Pancreas (tissue), 10 donors: Measurements from ENCODE around the gene C12orf76. TPM values are rescaled to one million over a fixed set of nuclear protein-coding genes. Genes with fewer than 3 reads are reported as not detected.
"Not testable (repeated sequence)": the region's sequence is repeated elsewhere in the genome, so short reads cannot be mapped to it uniquely, and the experiment has no call there.

Experiments
- ATAC-seq, 4 donors: fragments of 200-7000 bp; cut with Tn5 transposase; one replicate each; pipeline versions ENCODE4 v1.8.0 to v1.9.1; 2020; ENCODE audit warnings: mild to moderate bottlenecking in 4 of 4, moderate library complexity in 4 of 4
- DNase-seq, 6 donors: peaks; one replicate each; pipeline ENCODE4 v3.0.0-alpha.2; 2020
- FAIRE-seq: peaks from 2 replicates; lab custom pipeline; 2012; peaks lifted over from hg19 to GRCh38; lab: Jason Lieb, UNC
- H3K27ac ChIP-seq, 4 donors: fragments of 200-600 bp; sonication (generic); 1 replicate in 3 of 4; 2 replicates in 1 of 4; pipeline versions ENCODE4 v1.5.0 to v1.8.0; 2020
- H3K27me3 ChIP-seq, 4 donors: fragments of 200-600 bp; one replicate each; pipeline ENCODE4 v1.8.0; 2021
- H3K36me3 ChIP-seq, 3 donors: fragments of 200-600 bp; sonication (generic) in 1 of 3; one replicate each; pipeline versions ENCODE4 v1.5.0 to v1.8.0; 2020 to 2021
- H3K4me1 ChIP-seq, 3 donors: fragments of 200-600 bp; one replicate each; pipeline ENCODE4 v1.8.0; 2021
- H3K4me3 ChIP-seq, 4 donors: fragments of 200-600 bp; sonication (generic) in 2 of 4; one replicate each; pipeline versions ENCODE4 v1.5.0 to v1.8.0; 2020 to 2021
- H3K9me3 ChIP-seq, 4 donors: fragments of 200-600 bp; one replicate each; pipeline ENCODE4 v1.8.0; 2021
- WGBS, 2 donors: extraction: QIAGEN DNeasy Blood & Tissue Kit; methylation state at CpG; one replicate each; pipeline ENCODE4 v1.1.7; 2013; 5-methylcytosine and 5-hydroxymethylcytosine counted together
- intact Hi-C, 3 donors: fragments of 100-400 bp; cut with DNase I; formaldehyde crosslinking; loops; one replicate each; pipeline versions ENCODE4 v1.11.1 to v1.14.2; 2022
- polyA plus RNA-seq, 2 donors: library from polyadenylated mRNA; stranded (reverse); fragments of 200-250 nt; gene quantifications; one replicate each; pipeline ENCODE4 v1.2.3, GENCODE V29; 2013
- total RNA-seq, 6 donors: library from RNA; stranded (reverse); fragmentation: NEBNext Ultra II Directional in 4 of 6; extraction: Animal tissue kit (Norgen Biotek cat#: 25700) in 4 of 6; gene quantifications; one replicate each; pipeline versions ENCODE4 v1.2.1 to v1.2.4, GENCODE V29; 2021 to 2023
- TF ChIP-seq, protein P1 (sequence below), 4 donors: fragments of 200-600 bp; sonication (generic) in 3 of 4; IDR thresholded peaks; one replicate each; pipeline versions ENCODE4 v1.5.0 to v1.8.0; 2021; ENCODE audit warnings: antibody characterized with exemption in 4 of 4
- donor health status: healthy with polysubstance abuse.
- donor health status: DM: no; HTN: no; CAD: no; lungs with moderate emphysema.
- donor health status: DM: no; HTN: no; CAD: no.
- donor health status: control.
- donor health status: control.
- donor health status: Bipolar disorder and iron deficiency.
- donor health status: DM: yes; HTN: yes; CAD: no.
- donor health status: DM: no; HTN: no; CAD: no.
- donor health status: DM: no; HTN: no; CAD: no.
- donor health status: DM: yes; HTN: yes; CAD: no.

C12orf76 gene
- total and polyA plus RNA-seq, 8 donors: 4.3 to 17.0 (median 6.1) TPM

DNA sequence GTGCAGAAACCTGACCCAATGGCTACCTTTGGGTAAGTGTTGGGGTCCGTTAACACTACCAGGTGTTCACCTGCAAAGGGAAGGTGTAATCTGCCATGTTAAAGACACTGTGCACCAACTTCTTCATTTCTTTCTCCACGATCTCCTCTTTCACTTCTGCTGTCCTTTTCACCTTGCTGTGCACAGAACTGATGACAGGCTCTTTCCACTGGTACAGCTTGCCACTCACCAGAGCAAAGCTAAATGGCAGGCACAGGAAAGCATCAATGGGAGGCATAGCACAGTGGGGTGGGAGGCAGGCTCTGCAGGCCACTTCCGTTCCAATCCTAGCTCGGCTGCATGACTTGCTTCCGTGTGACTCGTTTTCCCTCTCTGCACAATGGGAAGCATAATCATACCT, 2.6 kb upstream of the C12orf76 start:
- FAIRE-seq: no peak
- Histone ChIP-seq H3K27ac (no peak overlapping the region), H3K36me3 (no peaks in the 10 kb centered on the region), H3K9me3 (no peaks in the 10 kb centered on the region), H3K4me1 (peaks cover 0 to 10% (median 0%) of the 10 kb centered on the region in 3 donors), H3K4me3 (no peak overlapping the region), H3K27me3 (no peaks in the 10 kb centered on the region)
- intact Hi-C loops: no loop called here
- no peak for ATAC-seq
- 63 to 65% methylated on average over 6 of the region's 6 CpGs for WGBS, 2 donors
- DNase-seq: no peak
- TF ChIP-seq, protein P1, sequence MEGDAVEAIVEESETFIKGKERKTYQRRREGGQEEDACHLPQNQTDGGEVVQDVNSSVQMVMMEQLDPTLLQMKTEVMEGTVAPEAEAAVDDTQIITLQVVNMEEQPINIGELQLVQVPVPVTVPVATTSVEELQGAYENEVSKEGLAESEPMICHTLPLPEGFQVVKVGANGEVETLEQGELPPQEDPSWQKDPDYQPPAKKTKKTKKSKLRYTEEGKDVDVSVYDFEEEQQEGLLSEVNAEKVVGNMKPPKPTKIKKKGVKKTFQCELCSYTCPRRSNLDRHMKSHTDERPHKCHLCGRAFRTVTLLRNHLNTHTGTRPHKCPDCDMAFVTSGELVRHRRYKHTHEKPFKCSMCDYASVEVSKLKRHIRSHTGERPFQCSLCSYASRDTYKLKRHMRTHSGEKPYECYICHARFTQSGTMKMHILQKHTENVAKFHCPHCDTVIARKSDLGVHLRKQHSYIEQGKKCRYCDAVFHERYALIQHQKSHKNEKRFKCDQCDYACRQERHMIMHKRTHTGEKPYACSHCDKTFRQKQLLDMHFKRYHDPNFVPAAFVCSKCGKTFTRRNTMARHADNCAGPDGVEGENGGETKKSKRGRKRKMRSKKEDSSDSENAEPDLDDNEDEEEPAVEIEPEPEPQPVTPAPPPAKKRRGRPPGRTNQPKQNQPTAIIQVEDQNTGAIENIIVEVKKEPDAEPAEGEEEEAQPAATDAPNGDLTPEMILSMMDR (IDR thresholded peaks at IDR 0.05): no peak

DNA sequence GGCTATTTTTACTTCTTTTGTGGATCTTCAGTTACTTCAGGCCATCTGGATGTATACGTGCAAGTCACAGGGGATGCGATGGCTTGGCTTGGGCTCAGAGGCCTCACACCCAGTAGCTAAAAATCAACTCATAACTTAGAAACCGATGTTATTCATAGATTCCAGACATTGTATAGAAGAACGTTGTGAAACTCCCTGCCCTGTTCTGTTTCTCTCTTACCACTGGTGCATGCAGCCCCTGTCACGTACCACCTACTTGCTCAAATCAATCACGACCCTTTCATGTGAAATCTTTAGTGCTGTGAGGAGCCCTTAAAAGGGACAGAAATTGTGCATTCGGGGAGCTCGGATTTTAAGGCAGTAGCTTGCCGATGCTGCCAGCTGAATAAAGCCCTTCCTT, 1.3 kb upstream of the C12orf76 start:
- H3K27me3 ChIP-seq, H3K9me3 ChIP-seq, FAIRE-seq, H3K4me1 ChIP-seq, DNase-seq, H3K27ac ChIP-seq, intact Hi-C loops, ATAC-seq, H3K4me3 ChIP-seq, H3K36me3 ChIP-seq: not testable (repeated sequence)
- WGBS, 2 donors: 84 to 89% methylated on average over 9 of the region's 9 CpGs

DNA sequence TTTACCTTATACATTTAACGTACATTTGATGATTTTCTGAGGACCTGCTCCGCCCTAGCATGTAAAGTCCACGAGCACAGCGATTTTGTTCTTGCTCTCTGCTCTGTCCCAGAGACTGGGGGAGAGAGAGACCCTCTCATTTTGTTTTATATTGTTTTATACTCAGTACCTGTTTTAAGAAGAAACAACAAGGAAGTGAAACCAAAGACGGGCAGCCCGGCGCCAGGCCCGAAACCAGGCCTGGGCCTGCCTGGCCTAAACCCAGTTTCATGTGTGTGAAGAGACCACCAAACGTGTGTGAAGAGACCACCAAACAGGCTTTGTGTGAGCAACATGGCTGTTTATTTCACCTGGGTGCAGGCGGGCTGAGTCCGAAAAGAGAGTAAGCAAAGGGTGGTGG, 712 bp upstream of the C12orf76 start:
- FAIRE-seq, intact Hi-C loops, ATAC-seq, H3K36me3 ChIP-seq, H3K27me3 ChIP-seq, H3K9me3 ChIP-seq, H3K4me1 ChIP-seq, DNase-seq: not testable (repeated sequence)
- 88 to 91% methylated on average over 11 of the region's 11 CpGs for WGBS, 2 donors
- H3K27ac ChIP-seq: peak overlapping the region in 2 of 4 donors; percentile 63 to 78
- H3K4me3 ChIP-seq: peak overlapping the region in 3 of 4 donors; percentile 79 to 84 (median 80)

DNA sequence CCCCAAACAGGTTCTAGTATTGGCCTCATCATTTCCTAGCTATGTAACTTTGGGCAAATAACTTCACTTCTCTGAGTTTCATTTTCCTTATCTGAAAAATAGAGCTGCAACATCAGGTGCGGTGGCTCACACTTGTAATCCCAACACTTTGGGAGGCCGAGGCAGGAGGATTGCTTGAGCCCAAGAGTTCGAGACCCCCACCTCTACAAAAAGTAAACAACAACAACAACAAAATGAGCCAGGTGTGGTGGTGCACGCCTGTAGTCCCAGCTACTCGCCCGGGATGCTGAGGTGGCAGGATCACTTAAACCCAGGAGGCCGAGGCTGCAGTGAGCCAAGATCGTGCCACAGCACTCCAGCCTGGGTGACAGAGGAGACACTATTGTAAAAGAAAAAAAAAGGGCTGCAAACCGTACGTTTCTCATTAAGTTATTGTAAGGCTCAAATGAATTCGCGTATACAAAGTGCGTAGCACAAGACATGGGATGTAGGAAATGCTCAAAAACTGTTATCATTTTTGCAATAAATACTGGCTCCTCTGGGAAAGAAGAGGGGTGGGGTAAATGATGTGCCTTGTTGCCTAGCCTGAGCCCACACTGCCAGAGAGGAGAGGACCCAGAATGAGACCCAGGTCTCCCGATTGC, 903 bp downstream of the C12orf76 start:
- ATAC-seq: no peak

DNA sequence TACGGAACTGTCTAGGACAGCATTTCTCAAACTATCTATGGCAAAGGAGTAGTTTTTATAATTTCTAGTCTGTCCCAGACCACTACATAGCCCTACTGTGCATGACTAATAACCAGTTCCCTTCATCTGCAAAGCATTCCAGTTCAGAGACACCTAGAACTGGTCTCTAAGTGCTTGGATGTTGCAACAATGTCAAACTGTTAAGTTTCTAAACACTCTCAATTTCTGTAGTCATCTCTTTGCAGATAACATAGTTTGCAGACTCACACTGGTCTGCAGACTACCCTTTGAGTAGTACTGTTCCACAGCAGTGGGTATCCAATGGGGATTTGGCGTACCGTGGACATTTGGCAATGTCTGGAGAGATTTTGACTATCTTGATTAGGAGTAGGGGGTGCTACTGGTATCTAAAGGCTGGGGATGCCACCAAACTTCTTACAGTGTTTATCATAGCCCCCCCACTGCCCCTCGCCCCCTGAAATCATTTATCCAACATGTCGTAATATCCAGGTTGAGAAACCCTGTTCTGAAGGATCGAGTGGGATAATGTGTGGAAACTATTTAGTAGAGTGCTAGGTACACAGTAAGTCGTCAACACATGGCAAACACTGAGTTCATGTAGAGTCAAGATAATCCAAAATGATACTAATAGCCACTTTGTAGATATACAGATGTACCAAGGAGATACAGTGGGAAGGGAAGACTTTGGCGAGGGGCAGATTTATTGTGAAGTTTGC, 1.7 kb downstream of the C12orf76 start:
- H3K27ac ChIP-seq: no peak overlapping the region
- no peak for ATAC-seq

More for the DNA sequence above, 903 bp downstream of the C12orf76 start:
- H3K4me1 ChIP-seq: peaks cover 0 to 17% (median 0%) of the 10 kb centered on the region in 3 donors
- FAIRE-seq (no peak), DNase-seq (no peak)
- H3K36me3 ChIP-seq: no peaks in the 10 kb centered on the region
- H3K27me3 ChIP-seq: no peaks in the 10 kb centered on the region
- intact Hi-C loops: no loop called here
- no peaks in the 10 kb centered on the region for H3K9me3 ChIP-seq
- TF ChIP-seq, protein P1 (IDR thresholded peaks at IDR 0.05): no peak
- peak overlapping the region; percentile 79 to 95 (median 82) for H3K4me3 ChIP-seq
- H3K27ac ChIP-seq: no peak overlapping the region
- 57 to 66% methylated on average over 14 of the region's 14 CpGs for WGBS, 2 donors

More for the DNA sequence above, 1.7 kb downstream of the C12orf76 start:
- 76 to 84% methylated on average over 8 of the region's 8 CpGs for WGBS, 2 donors
- H3K4me3 ChIP-seq: no peak overlapping the region
- intact Hi-C loops: no loop called here
- no peaks in the 10 kb centered on the region for H3K9me3 ChIP-seq
- no peaks in the 10 kb centered on the region for H3K27me3 ChIP-seq
- FAIRE-seq: no peak
- no peak for DNase-seq
- no peaks in the 10 kb centered on the region for H3K36me3 ChIP-seq
- peaks cover 0 to 17% (median 0%) of the 10 kb centered on the region in 3 donors for H3K4me1 ChIP-seq
- TF ChIP-seq, protein P1 (IDR thresholded peaks at IDR 0.05): no peak
